ENCODE results near the gene IGFBP2.

The IGFBP2 gene

GRCh38 chr2:216615298-216616082, 17.7 kb upstream of the IGFBP2 start:
- no peak overlapping the region for H3K4me3 ChIP-seq (replicated peaks in 1 of 2; ENCODE audit: low read depth in 2 of 2, low read length in 2 of 2)
- DNase-seq (ENCODE audit: low read depth in 2 of 2), result no peak
- no peak for TF ChIP-seq CTCF (IDR thresholded peaks at IDR 0.05; ENCODE audit: low read depth, low read length)

- no peak for TF ChIP-seq CTCF (IDR thresholded peaks at IDR 0.05; ENCODE audit: low read depth, low read length)
Observed at GRCh38 chr2:216616083-216616678, 17.0 kb upstream of the IGFBP2 start.

GRCh38 chr2:216617159-216617815, 15.9 kb upstream of the IGFBP2 start:
- no peak for DNase-seq (ENCODE audit: low read depth in 2 of 2)
- no peak for TF ChIP-seq CTCF (IDR thresholded peaks at IDR 0.05; ENCODE audit: low read depth, low read length)

More at GRCh38 chr2:216616083-216616678, 17.0 kb upstream of the IGFBP2 start:
- no peak overlapping the region for H3K4me3 ChIP-seq (replicated peaks in 1 of 2; ENCODE audit: low read depth in 2 of 2, low read length in 2 of 2)
- DNase-seq (ENCODE audit: low read depth in 2 of 2), result no peak

GRCh38 chr2:216618785-216619184, 14.4 kb upstream of the IGFBP2 start:
- no peak for TF ChIP-seq CTCF (IDR thresholded peaks at IDR 0.05; ENCODE audit: low read depth, low read length)
- no peak overlapping the region for H3K4me3 ChIP-seq (replicated peaks in 1 of 2; ENCODE audit: low read depth in 2 of 2, low read length in 2 of 2)
- DNase-seq (ENCODE audit: low read depth in 2 of 2), result no peak

More at GRCh38 chr2:216617159-216617815, 15.9 kb upstream of the IGFBP2 start:
- H3K4me3 ChIP-seq (replicated peaks in 1 of 2; ENCODE audit: low read depth in 2 of 2, low read length in 2 of 2), result no peak overlapping the region

GRCh38 chr2:216619411-216620393, 13.5 kb upstream of the IGFBP2 start:
- TF ChIP-seq CTCF (IDR thresholded peaks at IDR 0.05; ENCODE audit: low read depth, low read length), result no peak
- DNase-seq (ENCODE audit: low read depth in 2 of 2), result peak; percentile 18 to 61
- H3K4me3 ChIP-seq (replicated peaks in 1 of 2; ENCODE audit: low read depth in 2 of 2, low read length in 2 of 2), result no peak overlapping the region

GRCh38 chr2:216620786-216621185, 12.4 kb upstream of the IGFBP2 start:
- DNase-seq (ENCODE audit: low read depth in 2 of 2), result peak in 1 of 2 donors; percentile 33

More at GRCh38 chr2:216620786-216621185, 12.4 kb upstream of the IGFBP2 start:
- TF ChIP-seq CTCF (IDR thresholded peaks at IDR 0.05; ENCODE audit: low read depth, low read length), result no peak
- no peak overlapping the region for H3K4me3 ChIP-seq (replicated peaks in 1 of 2; ENCODE audit: low read depth in 2 of 2, low read length in 2 of 2)

Data from cardiac fibroblast (primary cell).